HS-5 (cell line): ENCODE results near the gene SMYD3.

Experiments used
- DNase-seq: peaks from one replicate; pipeline ENCODE4 v3.0.0-alpha.2; 2012; ENCODE audit warnings: low read depth

Gene SMYD3

DNA sequence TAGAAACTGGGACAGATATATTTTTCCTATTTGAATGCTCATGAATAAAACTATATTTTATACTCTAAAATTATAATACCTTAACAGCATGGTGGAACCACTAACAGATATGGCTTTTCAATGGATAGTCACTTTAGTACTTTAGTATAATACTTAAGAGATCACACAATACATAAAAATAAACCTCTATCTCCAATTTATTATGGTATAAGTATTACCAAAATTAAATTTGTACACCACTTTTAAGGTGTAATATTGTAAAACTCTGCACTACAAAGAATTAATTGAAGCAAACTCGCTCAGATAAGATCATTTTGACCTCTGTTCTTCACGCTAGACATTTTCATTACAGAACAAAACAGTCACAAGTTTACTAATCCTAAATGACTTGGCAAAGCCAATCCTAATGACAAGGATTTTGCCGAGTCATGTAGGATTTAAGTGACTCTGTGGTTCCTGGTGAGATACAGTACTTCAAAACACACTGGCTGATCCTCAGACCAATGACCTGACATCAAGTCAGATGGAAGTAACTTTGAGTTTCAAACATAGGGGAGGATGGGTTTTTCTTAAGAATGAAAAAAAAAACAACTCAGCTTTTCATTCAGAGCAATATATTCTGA lies 200.6 kb downstream of the SMYD3 start:
- no peak for DNase-seq

GRCh38 chr1:246304484-246305259 lies 202.4 kb downstream of the SMYD3 start:
- DNase-seq: no peak

GRCh38 chr1:246302711-246303317 lies 204.3 kb downstream of the SMYD3 start:
- no peak for DNase-seq

GRCh38 chr1:246302251-246302625 lies 204.8 kb downstream of the SMYD3 start:
- no peak for DNase-seq

DNA sequence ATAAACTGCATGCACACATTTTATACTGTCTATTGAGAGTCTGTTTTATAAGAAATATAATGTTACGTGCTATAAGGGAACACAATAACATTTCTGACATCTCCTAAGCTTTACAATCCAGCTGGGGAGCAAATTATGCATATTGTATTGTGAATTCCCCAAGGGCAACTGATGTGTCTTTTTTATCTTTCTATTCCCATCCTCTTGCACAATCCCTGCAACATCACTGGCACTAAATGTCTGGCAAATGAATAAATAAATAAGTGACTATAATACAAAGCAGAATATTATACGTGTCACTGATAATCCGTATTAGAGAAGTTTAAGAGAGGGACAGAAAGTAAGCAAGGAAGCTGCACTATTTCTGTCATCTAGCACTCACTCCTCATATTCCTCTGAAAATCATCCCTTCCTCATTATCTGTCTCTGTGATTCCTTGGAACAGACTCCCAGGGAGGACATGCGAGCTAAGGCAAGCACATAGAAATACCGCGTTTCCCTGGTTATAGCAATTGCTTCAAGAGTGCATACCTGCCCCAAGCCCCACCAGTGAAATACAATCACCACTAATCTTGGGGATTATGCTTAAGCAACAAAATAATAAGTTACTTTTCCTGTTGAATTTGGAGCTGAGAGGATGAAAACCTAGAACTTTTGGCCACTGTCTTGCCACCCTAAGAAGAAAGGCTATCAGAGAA lies 205.4 kb downstream of the SMYD3 start:
- DNase-seq: no peak

DNA sequence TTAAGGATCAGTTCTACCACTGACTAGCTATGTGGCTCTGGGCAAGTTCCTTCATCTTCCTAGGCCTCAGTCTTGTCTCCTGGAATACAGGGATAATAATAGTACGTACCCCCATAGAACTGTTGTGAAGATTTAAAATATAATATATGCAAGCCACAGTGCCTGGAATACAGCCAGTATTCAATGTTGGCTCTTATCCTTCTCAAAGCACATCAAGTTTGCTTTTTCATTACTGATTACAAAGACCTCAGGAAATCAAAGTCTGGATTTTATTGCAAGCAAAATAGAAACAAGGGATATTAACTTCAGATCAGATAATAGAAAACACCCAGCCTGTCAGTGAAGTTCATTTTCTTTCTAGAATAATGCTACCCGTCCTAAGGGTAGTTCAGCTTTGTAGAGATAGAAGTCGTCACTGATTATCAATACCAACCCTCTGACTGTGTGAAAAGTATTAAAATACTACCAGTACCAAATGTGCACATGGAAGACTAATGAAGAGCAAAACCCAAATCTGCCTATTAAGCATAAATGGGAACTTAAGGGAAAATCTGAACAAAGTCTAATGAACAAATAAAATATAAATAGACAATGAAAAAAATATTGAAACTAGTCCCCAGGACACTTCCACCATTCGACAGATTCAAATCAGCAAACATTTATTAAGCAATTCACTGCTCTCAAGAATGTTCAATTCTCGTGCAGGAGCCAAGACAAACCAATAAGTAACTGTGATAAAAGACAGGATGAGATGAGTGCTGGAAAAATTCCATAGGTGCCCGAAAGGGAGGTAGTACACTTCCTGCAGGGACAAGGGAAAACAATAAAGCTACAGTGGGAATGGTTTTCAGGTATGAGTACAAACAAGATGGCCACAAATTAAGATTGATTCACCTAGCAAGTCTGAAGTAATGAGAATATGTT lies 206.2 kb downstream of the SMYD3 start:
- DNase-seq: no peak

DNA sequence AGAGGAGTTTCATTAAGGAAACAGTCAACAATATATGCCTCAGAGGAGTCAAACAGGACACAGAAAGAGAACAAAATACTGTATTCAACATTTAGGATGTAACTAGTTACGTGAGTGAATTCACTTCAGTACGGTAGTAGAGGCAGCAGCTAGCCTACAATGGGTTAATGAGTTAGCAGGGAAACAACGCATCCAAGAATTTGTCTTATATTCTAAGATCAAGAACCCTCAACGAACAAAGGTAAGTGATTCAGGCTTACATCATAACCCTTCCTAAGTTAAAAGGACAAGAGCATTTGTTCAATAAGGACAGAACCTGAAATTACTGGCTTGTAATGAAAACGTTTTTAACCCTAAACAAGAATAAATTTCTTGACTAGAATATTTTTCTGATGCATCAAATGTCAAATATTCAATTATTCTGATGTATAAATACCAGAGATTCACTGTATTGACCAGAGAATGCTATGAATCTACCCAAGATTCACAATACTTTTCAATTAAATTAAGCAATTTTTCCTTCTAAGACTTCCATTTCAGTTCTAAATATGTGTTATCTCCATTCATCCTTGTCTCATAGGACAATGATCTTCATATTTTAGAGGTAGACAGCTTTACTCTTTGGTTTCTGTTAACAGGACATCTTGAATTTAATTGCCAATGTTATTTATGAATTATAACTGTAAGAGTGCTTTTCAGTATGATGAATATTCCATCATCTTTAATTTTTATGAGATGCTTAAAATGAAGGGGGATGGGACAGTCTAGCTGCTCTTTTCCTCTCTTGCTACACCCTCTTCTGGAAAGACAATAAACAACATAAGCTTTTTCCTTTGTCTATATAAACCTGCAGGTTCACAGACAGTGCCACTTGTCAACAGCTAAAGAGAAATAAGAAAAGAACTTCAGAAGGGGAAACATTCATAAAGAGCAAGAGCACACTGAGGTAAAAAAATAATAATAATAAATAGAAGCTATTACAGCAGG lies 209.5 kb downstream of the SMYD3 start:
- no peak for DNase-seq

DNA sequence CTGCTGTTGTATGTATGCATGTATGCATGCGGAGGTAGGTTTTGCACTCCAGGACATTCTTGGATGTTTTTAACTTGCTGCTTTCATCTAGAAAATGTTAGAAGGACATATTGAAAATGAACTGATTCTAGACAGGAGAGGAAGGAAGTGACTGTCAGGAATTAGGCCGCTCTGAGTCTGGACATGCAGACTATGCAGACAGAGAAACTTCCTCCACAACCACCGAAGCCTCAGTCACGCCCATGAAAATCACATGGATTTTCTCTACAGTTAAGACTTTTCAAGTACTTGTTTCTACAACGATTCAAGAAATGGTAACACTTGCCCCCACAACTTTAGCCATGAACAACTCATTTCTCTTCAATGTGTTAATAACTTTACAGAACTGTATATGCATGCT lies 211.1 kb downstream of the SMYD3 start:
- DNase-seq: no peak

DNA sequence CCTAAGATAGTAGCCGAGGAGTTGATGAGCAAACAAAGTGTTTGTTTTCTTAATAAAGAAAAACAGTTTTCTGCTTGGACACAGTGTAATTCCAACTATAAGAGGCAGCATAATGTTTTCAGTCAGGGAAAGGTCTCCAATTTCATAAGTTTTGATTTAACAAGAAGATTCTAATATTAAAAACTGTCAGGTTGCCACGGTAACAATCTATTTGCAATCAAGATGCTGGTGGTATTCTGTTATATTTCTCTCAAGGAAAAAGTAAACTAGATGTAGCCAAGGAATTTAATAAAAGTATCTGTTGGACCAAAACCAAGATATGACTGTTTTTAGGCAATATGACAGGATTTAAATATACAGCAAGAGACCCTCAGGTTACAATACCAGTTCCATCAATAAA lies 211.7 kb downstream of the SMYD3 start:
- no peak for DNase-seq

DNA sequence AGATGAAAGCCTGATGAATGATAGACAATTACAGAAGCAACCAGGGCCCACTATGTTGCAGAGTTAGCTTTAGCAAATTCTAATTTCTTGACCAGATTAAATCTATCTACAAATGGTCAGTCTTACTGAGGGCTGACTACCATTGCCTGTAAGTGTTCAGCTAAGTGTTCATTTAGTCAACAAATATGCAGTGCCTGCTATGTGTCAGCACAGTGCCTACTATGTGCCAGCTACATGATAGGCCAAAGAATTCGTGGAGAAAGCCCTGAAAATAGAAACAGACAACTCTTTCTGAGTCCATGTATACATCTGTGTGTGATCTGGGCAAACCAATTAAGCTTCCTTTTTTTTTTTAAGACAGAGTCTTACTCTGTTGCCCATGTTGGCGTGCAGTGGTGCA lies 212.8 kb downstream of the SMYD3 start:
- no peak for DNase-seq

DNA sequence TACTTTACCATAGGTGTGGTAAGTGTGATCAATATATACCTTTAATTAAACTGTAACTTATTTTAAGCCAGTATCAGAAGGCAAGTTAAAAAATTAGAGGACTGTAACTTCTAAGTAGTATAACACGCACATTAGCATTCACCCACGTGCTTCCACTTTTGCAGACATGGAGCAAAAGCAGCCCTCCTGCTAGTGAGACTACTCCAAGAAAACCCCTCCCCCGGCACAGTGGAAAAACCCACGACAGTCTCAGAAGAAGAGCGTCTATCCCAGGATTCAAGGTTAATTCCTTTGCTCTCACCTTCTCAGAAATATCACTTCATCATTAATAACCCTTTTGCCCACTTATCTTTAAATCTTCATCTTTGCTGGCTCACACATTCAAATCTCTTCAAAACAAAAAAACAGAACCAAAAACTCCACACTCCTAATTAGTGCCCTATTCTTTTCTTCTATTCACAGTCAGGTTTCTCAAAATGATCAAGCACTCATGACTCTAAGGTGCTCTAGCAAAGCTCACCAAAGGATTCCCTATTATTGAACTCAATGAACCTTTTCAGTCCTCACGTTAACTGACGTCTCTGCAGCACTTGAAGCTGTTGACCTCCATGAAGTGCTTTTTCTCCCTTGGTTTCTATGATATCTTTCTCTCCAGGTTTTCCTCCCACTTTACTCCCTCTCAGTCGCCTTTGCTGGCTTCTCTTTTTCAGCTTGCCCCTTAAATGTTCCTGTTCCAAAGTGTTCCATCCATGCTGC lies 213.5 kb downstream of the SMYD3 start:
- no peak for DNase-seq

DNA sequence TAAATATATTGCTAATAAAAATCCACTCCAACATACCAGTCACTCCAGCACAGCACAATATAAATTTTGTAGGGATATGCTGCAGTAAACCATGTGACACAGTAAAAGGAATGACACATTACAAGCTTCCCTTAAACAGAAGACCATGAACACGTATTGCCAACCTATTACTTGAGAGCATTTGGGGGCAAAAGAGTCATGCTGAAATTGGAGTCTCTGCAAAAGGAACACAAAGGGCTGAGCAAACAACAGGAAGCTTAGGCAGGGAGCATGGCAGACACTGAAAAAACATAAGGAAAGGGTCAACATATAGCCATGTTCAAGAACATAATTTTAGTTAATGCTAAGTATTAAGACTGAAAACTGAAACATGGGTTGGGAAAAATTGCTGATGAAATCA lies 214.5 kb downstream of the SMYD3 start:
- DNase-seq: no peak

GRCh38 chr1:246291127-246291526 lies 216.0 kb downstream of the SMYD3 start:
- DNase-seq: no peak

DNA sequence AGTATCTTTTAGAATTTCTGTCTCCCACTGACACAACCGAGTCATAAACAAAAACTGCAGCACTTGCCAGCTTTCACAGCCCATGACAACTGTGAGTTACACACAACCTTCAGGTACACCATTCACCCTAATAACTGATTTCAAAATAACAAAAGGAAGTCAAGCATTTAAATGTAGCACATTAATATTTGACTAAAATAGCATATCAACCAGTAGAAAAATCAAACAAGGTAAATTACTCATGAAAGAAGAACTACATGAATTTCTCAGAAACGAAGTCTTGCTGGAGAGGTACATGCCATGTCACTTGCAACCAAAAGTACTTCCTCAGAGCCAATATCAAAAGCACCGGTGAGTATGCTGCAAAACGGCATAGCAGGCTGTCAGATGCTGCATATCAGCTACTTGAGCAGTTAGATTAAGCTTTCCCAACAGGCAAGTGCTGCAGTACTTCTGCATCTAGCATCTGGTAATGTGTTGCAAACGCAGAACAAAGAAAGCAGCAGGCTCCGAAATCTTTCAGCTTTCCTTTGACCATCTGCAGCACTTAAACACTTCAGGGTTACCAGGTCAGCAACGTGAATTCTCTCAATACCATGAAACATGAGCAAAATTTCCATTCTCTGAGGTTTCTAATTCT lies 223.2 kb downstream of the SMYD3 start:
- no peak for DNase-seq

- DNase-seq: no peak
Measured at GRCh38 chr1:246281639-246282038, 225.4 kb downstream of the SMYD3 start.

GRCh38 chr1:246281195-246281594 lies 225.9 kb downstream of the SMYD3 start:
- DNase-seq: no peak

GRCh38 chr1:246280551-246280950 lies 226.5 kb downstream of the SMYD3 start:
- no peak for DNase-seq

- no peak for DNase-seq
Measured at GRCh38 chr1:246279402-246279801, 227.7 kb downstream of the SMYD3 start.

- DNase-seq: no peak
Measured at GRCh38 chr1:246278371-246278770, 228.7 kb downstream of the SMYD3 start.
